Measurements from ENCODE around the gene TRAPPC3L. TPM values are rescaled to one million over a fixed set of nuclear protein-coding genes. Genes with fewer than 3 reads are reported as not detected.

The TRAPPC3L gene
- total RNA-seq, 1 donor from 2014 or later: not detected

GRCh38 chr6:116579143-116579542 lies 33.7 kb upstream of the TRAPPC3L start:
- TF ChIP-seq CTCF (IDR thresholded peaks at IDR 0.05; ENCODE audit: partially characterized antibody, unreplicated experiment): no peak
- Mint-ChIP-seq H3K9me3 (ENCODE audit: unreplicated experiment) (no peaks in the 10 kb centered on the region), H3K4me1 (ENCODE audit: low read depth, unreplicated experiment) (no peaks in the 10 kb centered on the region), H3K4me3 (ENCODE audit: unreplicated experiment) (no peak overlapping the region), H3K36me3 (ENCODE audit: unreplicated experiment) (no peaks in the 10 kb centered on the region), H3K27me3 (ENCODE audit: unreplicated experiment) (no peaks in the 10 kb centered on the region), H3K27ac (ENCODE audit: unreplicated experiment) (no peak overlapping the region)
- no peak for DNase-seq

GRCh38 chr6:116578335-116578734 lies 32.9 kb upstream of the TRAPPC3L start:
- no peak for TF ChIP-seq CTCF (IDR thresholded peaks at IDR 0.05; ENCODE audit: partially characterized antibody, unreplicated experiment)
- DNase-seq: no peak
- peaks cover 4% of the 10 kb centered on the region for H3K4me1 Mint-ChIP-seq (ENCODE audit: low read depth, unreplicated experiment)
- no peak overlapping the region for H3K27ac Mint-ChIP-seq (ENCODE audit: unreplicated experiment)
- H3K9me3 Mint-ChIP-seq (ENCODE audit: unreplicated experiment): no peaks in the 10 kb centered on the region
- no peak overlapping the region for H3K4me3 Mint-ChIP-seq (ENCODE audit: unreplicated experiment)
- no peaks in the 10 kb centered on the region for H3K36me3 Mint-ChIP-seq (ENCODE audit: unreplicated experiment)
- no peaks in the 10 kb centered on the region for H3K27me3 Mint-ChIP-seq (ENCODE audit: unreplicated experiment)

GRCh38 chr6:116577486-116577885 lies 32.0 kb upstream of the TRAPPC3L start:
- H3K27me3 Mint-ChIP-seq (ENCODE audit: unreplicated experiment): no peaks in the 10 kb centered on the region
- no peaks in the 10 kb centered on the region for H3K9me3 Mint-ChIP-seq (ENCODE audit: unreplicated experiment)
- H3K27ac Mint-ChIP-seq (ENCODE audit: unreplicated experiment): no peak overlapping the region
- H3K4me3 Mint-ChIP-seq (ENCODE audit: unreplicated experiment): no peak overlapping the region
- no peak for TF ChIP-seq CTCF (IDR thresholded peaks at IDR 0.05; ENCODE audit: partially characterized antibody, unreplicated experiment)
- DNase-seq: no peak
- no peaks in the 10 kb centered on the region for H3K36me3 Mint-ChIP-seq (ENCODE audit: unreplicated experiment)
- peaks cover 7% of the 10 kb centered on the region for H3K4me1 Mint-ChIP-seq (ENCODE audit: low read depth, unreplicated experiment)

GRCh38 chr6:116575227-116575626 lies 29.7 kb upstream of the TRAPPC3L start:
- Mint-ChIP-seq H3K27ac (ENCODE audit: unreplicated experiment) (no peak overlapping the region), H3K9me3 (ENCODE audit: unreplicated experiment) (peaks cover 2% of the 10 kb centered on the region), H3K27me3 (ENCODE audit: unreplicated experiment) (peaks cover 3% of the 10 kb centered on the region), H3K4me3 (ENCODE audit: unreplicated experiment) (no peak overlapping the region), H3K4me1 (ENCODE audit: low read depth, unreplicated experiment) (peaks cover 11% of the 10 kb centered on the region), H3K36me3 (ENCODE audit: unreplicated experiment) (no peaks in the 10 kb centered on the region)
- DNase-seq: no peak
- no peak for TF ChIP-seq CTCF (IDR thresholded peaks at IDR 0.05; ENCODE audit: partially characterized antibody, unreplicated experiment)

- Mint-ChIP-seq H3K4me3 (ENCODE audit: unreplicated experiment) (peak overlapping the region; percentile 92), H3K27me3 (ENCODE audit: unreplicated experiment) (peaks cover 3% of the 10 kb centered on the region), H3K27ac (ENCODE audit: unreplicated experiment) (peak overlapping the region; percentile 95), H3K36me3 (ENCODE audit: unreplicated experiment) (no peaks in the 10 kb centered on the region), H3K4me1 (ENCODE audit: low read depth, unreplicated experiment) (peaks cover 11% of the 10 kb centered on the region), H3K9me3 (ENCODE audit: unreplicated experiment) (peaks cover 2% of the 10 kb centered on the region)
- DNase-seq: no peak
- no peak for TF ChIP-seq CTCF (IDR thresholded peaks at IDR 0.05; ENCODE audit: partially characterized antibody, unreplicated experiment)
Observed at GRCh38 chr6:116572162-116572561, 26.7 kb upstream of the TRAPPC3L start.

Measured in glutamatergic neuron (in vitro differentiated cells).